Cerebellar nuclear complex (tissue), 1 donor: ENCODE data around the gene EEFSEC.

ENCODE experiments used
- DNase-seq, 2 experiments: peaks; one replicate each; lab custom pipeline; 2025; lab: John Stamatoyannopoulos, UW

Gene EEFSEC

GRCh38 chr3:128446821-128447220 lies 293.5 kb downstream of the EEFSEC start:
- DNase-seq = no peak

GRCh38 chr3:128447561-128448013 lies 294.3 kb downstream of the EEFSEC start:
- no peak for DNase-seq

DNA sequence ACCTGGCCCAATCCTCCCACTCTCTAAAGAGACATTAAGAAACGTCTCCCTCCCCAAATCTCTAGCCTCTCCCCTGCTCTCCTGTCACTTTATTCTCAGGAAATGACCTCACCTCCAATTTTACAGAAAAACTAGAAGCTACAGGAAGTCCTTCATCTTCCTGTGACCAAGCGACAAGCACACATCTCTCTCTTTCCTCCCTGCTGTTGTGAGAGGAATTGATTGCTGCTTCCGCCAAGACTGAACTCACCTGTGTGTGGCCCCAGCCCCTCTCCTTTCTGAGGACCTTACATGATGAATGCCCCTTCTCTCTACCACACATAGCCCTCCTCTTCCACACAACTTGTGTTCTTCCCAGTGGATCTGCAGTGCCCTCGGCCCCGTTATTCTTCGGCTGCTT lies 295.2 kb downstream of the EEFSEC start:
- no peak for DNase-seq

- DNase-seq = no peak
These were observed 295.9 kb downstream of the EEFSEC start for GRCh38 chr3:128449111-128449638.

- DNase-seq = no peak
These were observed 298.8 kb downstream of the EEFSEC start for GRCh38 chr3:128452120-128452519.

- DNase-seq = no peak
These were observed 299.5 kb downstream of the EEFSEC start for GRCh38 chr3:128452678-128453275.

DNA sequence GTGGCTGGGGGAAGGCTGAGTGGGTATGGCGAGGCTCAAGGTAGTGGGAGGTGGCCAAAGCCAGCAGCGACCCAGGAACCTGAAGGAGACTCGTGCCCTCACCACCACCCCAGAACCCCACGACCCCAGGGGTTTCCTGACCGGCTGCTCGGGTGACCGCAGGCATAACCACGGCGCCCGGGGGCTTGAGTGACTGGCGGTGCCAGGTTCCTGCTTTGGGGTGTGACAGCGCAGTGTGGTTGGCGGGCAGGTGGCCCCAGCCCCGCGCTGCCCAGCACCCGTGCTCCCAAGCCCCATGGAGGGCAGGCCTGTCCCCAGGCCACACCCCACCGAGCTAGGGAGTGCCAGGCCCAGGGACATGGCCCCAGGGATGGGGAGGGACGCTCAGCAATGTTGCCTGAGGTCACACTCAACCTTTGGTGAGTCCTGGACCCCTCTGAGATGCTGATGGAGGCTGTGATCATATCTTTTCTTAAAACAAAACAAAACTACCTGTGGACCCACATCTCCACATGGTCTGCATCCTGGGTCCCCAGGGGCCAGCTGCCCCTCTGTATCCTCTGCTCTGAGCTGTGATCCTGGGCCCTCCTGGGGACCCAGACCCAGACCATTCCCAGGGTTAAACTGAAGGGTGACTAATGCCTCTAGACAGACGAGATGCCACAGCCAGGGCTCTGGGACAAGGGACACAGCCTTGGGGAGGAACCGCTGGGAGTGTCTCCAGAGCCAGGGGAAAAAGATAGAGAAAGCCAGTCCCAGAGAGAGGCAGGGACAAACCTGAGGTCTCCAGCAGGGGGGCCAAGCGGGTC lies 300.4 kb downstream of the EEFSEC start:
- no peak for DNase-seq

GRCh38 chr3:128454310-128454618 lies 301.0 kb downstream of the EEFSEC start:
- no peak for DNase-seq

GRCh38 chr3:128455116-128455515 lies 301.8 kb downstream of the EEFSEC start:
- no peak for DNase-seq

- DNase-seq = no peak
These were observed 302.8 kb downstream of the EEFSEC start for GRCh38 chr3:128455786-128456748.

DNA sequence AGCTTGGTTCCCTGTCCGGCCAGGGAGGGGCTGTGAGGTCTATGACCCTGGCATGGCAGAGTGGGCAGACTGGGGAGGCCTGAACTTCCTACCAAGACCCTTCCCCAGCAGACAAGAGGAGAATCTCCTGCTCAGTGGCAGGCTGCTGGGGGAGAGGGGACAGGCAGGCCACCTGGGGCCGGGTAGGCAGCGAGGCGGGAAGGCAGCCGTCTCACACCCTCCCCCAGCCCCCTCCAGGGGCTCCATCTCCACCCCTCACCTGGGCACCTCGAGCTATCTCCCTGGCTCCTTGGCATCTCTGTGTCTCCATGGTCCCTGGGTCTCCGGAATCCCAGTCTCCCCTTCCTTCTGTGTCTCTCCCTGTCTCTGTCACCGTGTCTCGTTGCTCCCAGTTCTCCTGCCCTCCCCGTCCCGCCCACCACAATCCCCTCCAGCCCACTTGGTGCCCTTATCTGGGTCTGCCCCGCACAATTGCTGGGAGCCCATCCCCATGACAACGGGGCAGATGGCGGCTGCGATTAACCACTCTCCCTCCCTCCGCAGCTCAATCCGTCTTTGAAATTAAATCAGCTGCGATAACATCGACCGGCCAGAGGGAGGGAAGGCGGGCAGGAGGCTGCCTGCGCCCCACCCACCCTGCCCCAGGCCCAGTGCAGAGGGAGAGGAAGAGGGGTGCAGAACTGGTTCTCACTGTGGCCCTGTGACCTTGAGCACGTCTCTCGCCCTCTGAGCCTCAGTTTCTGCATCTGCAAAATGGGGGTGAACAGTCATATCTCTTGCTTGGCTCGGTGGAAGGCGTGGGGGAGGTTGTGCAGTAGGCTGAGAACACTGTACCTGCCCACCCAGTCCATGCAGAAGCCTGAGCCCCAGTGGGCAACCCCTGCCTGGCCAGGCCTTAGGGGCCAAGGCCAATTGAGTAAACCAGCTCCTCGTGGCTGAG lies 303.8 kb downstream of the EEFSEC start:
- no peak for DNase-seq

DNA sequence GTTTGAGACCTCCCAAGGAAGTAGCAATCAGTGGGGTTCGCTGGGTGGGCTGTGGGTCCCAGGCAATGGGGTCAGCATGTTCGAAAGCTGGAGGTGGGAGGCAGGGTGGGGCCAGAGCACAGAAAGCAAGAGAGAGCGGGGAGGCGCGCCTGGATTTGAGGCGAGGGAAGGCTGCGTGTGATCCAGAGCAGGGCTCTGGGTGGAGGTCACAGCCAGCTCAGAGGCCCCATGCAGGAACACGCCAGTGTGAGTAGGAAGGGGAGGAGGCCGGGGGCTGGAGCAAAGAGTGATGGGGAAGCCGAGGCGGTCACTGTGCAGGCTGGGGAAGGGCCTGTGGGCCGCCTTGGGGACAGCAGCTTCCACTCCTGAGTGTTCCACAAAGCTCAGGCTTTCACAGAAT lies 304.7 kb downstream of the EEFSEC start:
- no peak for DNase-seq
